Right lobe of liver (tissue), 6 donors: ENCODE measurements around the gene SF3B6. TPM values are rescaled to one million over a fixed set of nuclear protein-coding genes. Genes with fewer than 3 reads are reported as not detected.

Source experiments
- ATAC-seq, 4 donors: fragments of 200-7000 bp; cut with Tn5 transposase; one replicate each; pipeline ENCODE4 v1.9.1; 2020; ENCODE audit warnings: mild to moderate bottlenecking in 4 of 4, moderate library complexity in 4 of 4
- DNase-seq, 3 donors: peaks; one replicate each; pipeline ENCODE4 v3.0.0-alpha.2; 2020
- H3K27ac ChIP-seq, 3 donors: fragments of 200-600 bp; one replicate each; pipeline ENCODE4 v1.8.0; 2022
- H3K27me3 ChIP-seq, 2 donors: fragments of 200-600 bp; one replicate each; pipeline ENCODE4 v1.8.0; 2022
- H3K36me3 ChIP-seq, 4 donors: fragments of 200-600 bp; sonication (generic) in 1 of 4; one replicate each; pipeline versions ENCODE4 v1.5.1 to v1.8.0; 2017 to 2022; ENCODE audit warnings: control low read depth in 1 of 4
- H3K4me1 ChIP-seq, 4 donors: fragments of 200-600 bp; sonication (generic) in 1 of 4; one replicate each; pipeline versions ENCODE4 v1.5.1 to v1.8.0; 2017 to 2022; ENCODE audit warnings: control low read depth in 1 of 4
- H3K4me3 ChIP-seq, 3 donors: fragments of 200-600 bp; one replicate each; pipeline ENCODE4 v1.8.0; 2022
- H3K9me3 ChIP-seq, 4 donors: fragments of 200-600 bp; sonication (generic) in 1 of 4; one replicate each; pipeline versions ENCODE4 v1.5.1 to v1.8.0; 2017 to 2022; ENCODE audit warnings: control low read depth in 1 of 4
- CTCF ChIP-seq, 4 donors: fragments of 200-600 bp in 3 of 4; fragments of 450-650 bp in 1 of 4; IDR thresholded peaks; one replicate each; pipeline versions ENCODE4 v1.5.1 to v1.8.0; 2016 to 2022; ENCODE audit warnings: antibody characterized with exemption in 4 of 4, mild to moderate bottlenecking in 2 of 4
- POLR2A ChIP-seq: fragments of 450-650 bp; IDR thresholded peaks from one replicate; pipeline ENCODE4 v1.6.1; 2017; ENCODE audit warnings: antibody characterized with exemption, mild to moderate bottlenecking
- WGBS: methylation state at CpG from one replicate; pipeline ENCODE4 v1.1.6; 2018; ENCODE audit warnings: low coverage, low lambda C conversion rate; ENCODE audit not compliant: insufficient coverage; ENCODE audit errors: missing lambda C conversion rate; 5-methylcytosine and 5-hydroxymethylcytosine counted together
- intact Hi-C, 2 donors: fragments of 100-400 bp; cut with DNase I; formaldehyde crosslinking; loops; one replicate each; pipeline versions ENCODE4 v1.11.2 to v1.14.1; 2022
- total RNA-seq, 6 experiments: library from RNA; depleted of rRNA in 2 of 6; stranded (reverse); fragments of >200 nt in 2 of 6; fragmentation: NEBNext Ultra II Directional in 3 of 6; extraction: Animal tissue kit (Norgen Biotek cat#: 25700) in 3 of 6; gene quantifications; one replicate each; pipeline versions ENCODE4 v1.1.0 to v1.2.4, GENCODE V29; 2016 to 2023
- donor health status: DM: no; HTN: yes; CAD: no.
- donor health status: DM: no; HTN: no; CAD: no.
- donor health status: DM: no; HTN: no; CAD: no.
- donor health status: DM: no; HTN: yes; CAD: no.
- donor health status: DM: no; HTN: yes; CAD: no.

The SF3B6 gene
- total RNA-seq, 6 experiments from 2014 or later, result 32.7 to 70.8 (median 40.3) TPM

GRCh38 chr2:24065341-24065740 lies 10.8 kb downstream of the SF3B6 start:
- Histone ChIP-seq H3K27me3 (no peaks in the 10 kb centered on the region), H3K4me1 (no peaks in the 10 kb centered on the region), H3K27ac (no peak overlapping the region), H3K9me3 (no peaks in the 10 kb centered on the region), H3K4me3 (no peak overlapping the region), H3K36me3 (peaks cover 0 to 29% (median 13%) of the 10 kb centered on the region in 4 donors)
- TF ChIP-seq CTCF (IDR thresholded peaks at IDR 0.05), result no peak
- TF ChIP-seq POLR2A, result no peak
- ATAC-seq (no peak), DNase-seq (no peak)
- whole genome bisulfite sequencing, result 77% methylated on average over 2 of the region's 2 CpGs
- intact Hi-C loops, result no loop called here

- H3K4me3 ChIP-seq, result no peak overlapping the region
- no peaks in the 10 kb centered on the region for H3K4me1 ChIP-seq
- no peaks in the 10 kb centered on the region for H3K27me3 ChIP-seq
- DNase-seq (no peak), ATAC-seq (no peak)
- 88% methylated on average over 4 of the region's 4 CpGs for WGBS
- intact Hi-C loops, result no loop called here
- no peaks in the 10 kb centered on the region for H3K9me3 ChIP-seq
- TF ChIP-seq POLR2A (no peak), CTCF (IDR thresholded peaks at IDR 0.05) (no peak)
- H3K27ac ChIP-seq, result no peak overlapping the region
- H3K36me3 ChIP-seq, result no peaks in the 10 kb centered on the region
Measured at GRCh38 chr2:24058564-24059271, 17.4 kb downstream of the SF3B6 start.

- Histone ChIP-seq H3K4me1 (peaks cover 0 to 15% (median 0%) of the 10 kb centered on the region in 4 donors), H3K36me3 (no peaks in the 10 kb centered on the region), H3K27ac (no peak overlapping the region), H3K4me3 (no peak overlapping the region), H3K9me3 (no peaks in the 10 kb centered on the region), H3K27me3 (no peaks in the 10 kb centered on the region)
- DNase-seq (no peak), ATAC-seq (no peak)
- TF ChIP-seq POLR2A (no peak), CTCF (IDR thresholded peaks at IDR 0.05) (no peak)
- intact Hi-C loops, result no loop called here
- 96% methylated on average over 4 of the region's 6 CpGs for WGBS
Measured at GRCh38 chr2:24055750-24056149, 20.4 kb downstream of the SF3B6 start.

GRCh38 chr2:24054366-24055010 lies 21.6 kb downstream of the SF3B6 start:
- TF ChIP-seq CTCF (IDR thresholded peaks at IDR 0.05), result no peak
- no peak for TF ChIP-seq POLR2A
- Histone ChIP-seq H3K27ac (no peak overlapping the region), H3K4me1 (peaks cover 0 to 17% (median 0%) of the 10 kb centered on the region in 4 donors), H3K36me3 (no peaks in the 10 kb centered on the region), H3K4me3 (no peak overlapping the region), H3K9me3 (no peaks in the 10 kb centered on the region), H3K27me3 (no peaks in the 10 kb centered on the region)
- ATAC-seq (no peak), DNase-seq (no peak)
- WGBS, result 61% methylated on average over 4 of the region's 8 CpGs
- intact Hi-C loops, result no loop called here
